Breast epithelium (tissue), 3 donors: ENCODE measurements around the gene HMGCS2.

ENCODE experiments used
- CTCF ChIP-seq, 3 donors: fragments of 450-650 bp; IDR thresholded peaks; one replicate each; pipeline ENCODE4 v1.5.1; 2016 to 2017; ENCODE audit warnings: antibody characterized with exemption in 3 of 3, mild to moderate bottlenecking in 3 of 3, moderate library complexity in 3 of 3
- POLR2AphosphoS5 ChIP-seq, 3 donors: sonication (generic); formaldehyde crosslinking; IDR thresholded peaks; one replicate each; pipeline ENCODE4 v1.6.1; 2017; ENCODE audit warnings: antibody characterized with exemption in 3 of 3

DNA sequence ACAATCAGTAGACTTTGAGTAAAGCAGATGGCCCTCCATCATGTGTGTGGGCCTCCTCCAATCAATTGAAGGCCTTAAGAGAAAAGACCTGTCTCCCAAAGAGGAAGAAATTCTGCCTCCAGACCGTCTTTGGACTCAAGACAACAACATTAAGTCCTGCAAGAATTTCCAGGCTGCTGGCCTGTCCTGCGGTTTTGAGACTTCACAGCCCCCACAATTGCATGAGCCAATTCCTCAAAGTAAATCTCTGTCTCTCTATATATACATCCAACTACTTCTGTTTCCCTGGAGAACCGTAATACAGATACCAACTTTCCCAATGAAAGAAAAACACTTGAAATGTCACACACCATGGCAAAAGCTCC, 26.2 kb upstream of the HMGCS2 start:
- TF ChIP-seq CTCF (IDR thresholded peaks at IDR 0.05) (no peak), POLR2AphosphoS5 (IDR thresholded peaks at IDR 0.05) (no peak)
